GM06990 (cell line): Measurements from ENCODE around the gene PSMA5.

Experiments used
- DNase-seq: peaks from one replicate; pipeline ENCODE4 v3.0.0-alpha.2; 2011; ENCODE audit not compliant: insufficient read length; ENCODE audit errors: extremely low read depth
- H3K27me3 ChIP-seq: replicated peaks from 2 replicates; pipeline ENCODE4 v1.6.0; 2011; ENCODE audit warnings: low read length; ENCODE audit not compliant: control insufficient read depth, insufficient read depth
- H3K36me3 ChIP-seq: 2 replicates; pipeline ENCODE4 v1.5.1; 2011; ENCODE audit warnings: low read length; ENCODE audit not compliant: control insufficient read depth, insufficient read depth
- H3K4me3 ChIP-seq: replicated peaks from 2 replicates; pipeline ENCODE4 v1.5.1; 2011; ENCODE audit warnings: low read depth, mild to moderate bottlenecking, control low read depth, low read length
- CTCF ChIP-seq: IDR thresholded peaks from 2 replicates; pipeline ENCODE4 v1.5.1; 2011; ENCODE audit warnings: low read length, control low read depth, mild to moderate bottlenecking, inconsistent platforms; ENCODE audit not compliant: insufficient read depth, poor library complexity, severe bottlenecking

Gene PSMA5

GRCh38 chr1:109392788-109393616, 33.2 kb downstream of the PSMA5 start:
- Histone ChIP-seq H3K27me3 (no peaks in the 10 kb centered on the region; the same call in 1 of the 2 replicates), H3K4me3 (no peak overlapping the region), H3K36me3 (no peaks in the 10 kb centered on the region)
- DNase-seq: no peak
- TF ChIP-seq CTCF: no peak

GRCh38 chr1:109392037-109392787, 34.0 kb downstream of the PSMA5 start:
- no peaks in the 10 kb centered on the region; the same call in 1 of the 2 replicates for H3K27me3 ChIP-seq

GRCh38 chr1:109391626-109392025, 34.6 kb downstream of the PSMA5 start:
- Histone ChIP-seq H3K36me3 (no peaks in the 10 kb centered on the region), H3K27me3 (no peaks in the 10 kb centered on the region; the same call in 1 of the 2 replicates), H3K4me3 (no peak overlapping the region; the same call in 1 of the 2 replicates)
- peak; percentile 53 for DNase-seq
- no peak for TF ChIP-seq CTCF

More at GRCh38 chr1:109392037-109392787, 34.0 kb downstream of the PSMA5 start:
- no peak for DNase-seq
- H3K4me3 ChIP-seq: no peak overlapping the region; the same call in 1 of the 2 replicates
- TF ChIP-seq CTCF: no peak
- H3K36me3 ChIP-seq: no peaks in the 10 kb centered on the region

GRCh38 chr1:109391157-109391556, 35.1 kb downstream of the PSMA5 start:
- Histone ChIP-seq H3K27me3 (no peaks in the 10 kb centered on the region), H3K36me3 (no peaks in the 10 kb centered on the region), H3K4me3 (no peak overlapping the region; the same call in 1 of the 2 replicates)
- TF ChIP-seq CTCF: no peak
- no peak for DNase-seq

- Histone ChIP-seq H3K27me3 (no peaks in the 10 kb centered on the region), H3K36me3 (no peaks in the 10 kb centered on the region), H3K4me3 (no peak overlapping the region)
- DNase-seq: no peak
- TF ChIP-seq CTCF: no peak
Observed at GRCh38 chr1:109389638-109390341, 36.5 kb downstream of the PSMA5 start.
